ENCODE results near the gene MAP7D3.
"Not testable (repeated sequence)": the region's sequence is repeated elsewhere in the genome, so short reads cannot be mapped to it uniquely, and the experiment has no call there.

MAP7D3 gene

DNA sequence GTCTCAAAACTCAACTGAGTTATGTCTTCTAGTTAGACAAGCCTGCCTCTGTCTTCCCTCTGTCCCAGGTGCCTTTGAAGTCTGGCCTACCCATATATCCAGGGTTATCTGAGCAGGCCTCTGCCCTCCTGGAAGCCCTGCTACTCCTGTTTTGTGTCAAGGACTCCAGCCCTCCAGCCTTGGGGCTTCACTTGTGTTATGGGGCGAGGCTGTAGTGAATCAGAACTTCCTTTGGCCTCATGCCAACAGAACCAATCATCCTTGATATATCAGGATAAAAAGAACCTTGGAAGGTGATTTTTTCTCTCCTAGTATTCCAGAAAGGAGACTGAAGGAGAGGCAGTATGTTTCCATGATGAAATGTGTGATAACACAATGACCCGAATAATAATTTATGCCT, 40.6 kb upstream of the MAP7D3 start:
- no peak for ATAC-seq
- TF ChIP-seq ZNF8 (CRISPR knock-in tag; IDR thresholded peaks at IDR 0.05) (no peak), ISL1 (CRISPR knock-in tag; IDR thresholded peaks at IDR 0.05) (no peak), ZNF70 (CRISPR knock-in tag; IDR thresholded peaks at IDR 0.05) (no peak), GLIS3 (CRISPR knock-in tag; IDR thresholded peaks at IDR 0.05) (no peak), OSR1 (CRISPR knock-in tag; IDR thresholded peaks at IDR 0.05) (no peak), ARNTL (CRISPR knock-in tag; IDR thresholded peaks at IDR 0.05; ENCODE audit: borderline replicate concordance, low read depth) (no peak), CSDC2 (CRISPR knock-in tag; IDR thresholded peaks at IDR 0.05) (no peak), ZC3H10 (CRISPR knock-in tag; IDR thresholded peaks at IDR 0.05) (no peak), SNAI2 (CRISPR knock-in tag; IDR thresholded peaks at IDR 0.05) (no peak), TOX (CRISPR knock-in tag; IDR thresholded peaks at IDR 0.05; ENCODE audit: borderline replicate concordance) (no peak), BACH2 (CRISPR knock-in tag; IDR thresholded peaks at IDR 0.05; ENCODE audit: borderline replicate concordance) (no peak), PPARA (CRISPR knock-in tag; IDR thresholded peaks at IDR 0.05; ENCODE audit: borderline replicate concordance) (no peak), ESRRG (CRISPR knock-in tag; IDR thresholded peaks at IDR 0.05) (no peak), ZFP3 (CRISPR knock-in tag; IDR thresholded peaks at IDR 0.05) (no peak), ZNF565 (CRISPR knock-in tag; conservative IDR thresholded peaks at IDR 0.05; ENCODE audit: low read depth) (no peak)
- TF ChIP-seq, protein P1, sequence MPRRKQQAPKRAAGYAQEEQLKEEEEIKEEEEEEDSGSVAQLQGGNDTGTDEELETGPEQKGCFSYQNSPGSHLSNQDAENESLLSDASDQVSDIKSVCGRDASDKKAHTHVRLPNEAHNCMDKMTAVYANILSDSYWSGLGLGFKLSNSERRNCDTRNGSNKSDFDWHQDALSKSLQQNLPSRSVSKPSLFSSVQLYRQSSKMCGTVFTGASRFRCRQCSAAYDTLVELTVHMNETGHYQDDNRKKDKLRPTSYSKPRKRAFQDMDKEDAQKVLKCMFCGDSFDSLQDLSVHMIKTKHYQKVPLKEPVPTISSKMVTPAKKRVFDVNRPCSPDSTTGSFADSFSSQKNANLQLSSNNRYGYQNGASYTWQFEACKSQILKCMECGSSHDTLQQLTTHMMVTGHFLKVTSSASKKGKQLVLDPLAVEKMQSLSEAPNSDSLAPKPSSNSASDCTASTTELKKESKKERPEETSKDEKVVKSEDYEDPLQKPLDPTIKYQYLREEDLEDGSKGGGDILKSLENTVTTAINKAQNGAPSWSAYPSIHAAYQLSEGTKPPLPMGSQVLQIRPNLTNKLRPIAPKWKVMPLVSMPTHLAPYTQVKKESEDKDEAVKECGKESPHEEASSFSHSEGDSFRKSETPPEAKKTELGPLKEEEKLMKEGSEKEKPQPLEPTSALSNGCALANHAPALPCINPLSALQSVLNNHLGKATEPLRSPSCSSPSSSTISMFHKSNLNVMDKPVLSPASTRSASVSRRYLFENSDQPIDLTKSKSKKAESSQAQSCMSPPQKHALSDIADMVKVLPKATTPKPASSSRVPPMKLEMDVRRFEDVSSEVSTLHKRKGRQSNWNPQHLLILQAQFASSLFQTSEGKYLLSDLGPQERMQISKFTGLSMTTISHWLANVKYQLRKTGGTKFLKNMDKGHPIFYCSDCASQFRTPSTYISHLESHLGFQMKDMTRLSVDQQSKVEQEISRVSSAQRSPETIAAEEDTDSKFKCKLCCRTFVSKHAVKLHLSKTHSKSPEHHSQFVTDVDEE (CRISPR knock-in tag; IDR thresholded peaks at IDR 0.05), result no peak
- TF ChIP-seq, protein P2, sequence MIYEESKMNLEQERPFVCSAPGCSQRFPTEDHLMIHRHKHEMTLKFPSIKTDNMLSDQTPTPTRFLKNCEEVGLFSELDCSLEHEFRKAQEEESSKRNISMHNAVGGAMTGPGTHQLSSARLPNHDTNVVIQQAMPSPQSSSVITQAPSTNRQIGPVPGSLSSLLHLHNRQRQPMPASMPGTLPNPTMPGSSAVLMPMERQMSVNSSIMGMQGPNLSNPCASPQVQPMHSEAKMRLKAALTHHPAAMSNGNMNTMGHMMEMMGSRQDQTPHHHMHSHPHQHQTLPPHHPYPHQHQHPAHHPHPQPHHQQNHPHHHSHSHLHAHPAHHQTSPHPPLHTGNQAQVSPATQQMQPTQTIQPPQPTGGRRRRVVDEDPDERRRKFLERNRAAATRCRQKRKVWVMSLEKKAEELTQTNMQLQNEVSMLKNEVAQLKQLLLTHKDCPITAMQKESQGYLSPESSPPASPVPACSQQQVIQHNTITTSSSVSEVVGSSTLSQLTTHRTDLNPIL (CRISPR knock-in tag; IDR thresholded peaks at IDR 0.05; ENCODE audit: low read depth), result no peak
- TF ChIP-seq, protein P3, sequence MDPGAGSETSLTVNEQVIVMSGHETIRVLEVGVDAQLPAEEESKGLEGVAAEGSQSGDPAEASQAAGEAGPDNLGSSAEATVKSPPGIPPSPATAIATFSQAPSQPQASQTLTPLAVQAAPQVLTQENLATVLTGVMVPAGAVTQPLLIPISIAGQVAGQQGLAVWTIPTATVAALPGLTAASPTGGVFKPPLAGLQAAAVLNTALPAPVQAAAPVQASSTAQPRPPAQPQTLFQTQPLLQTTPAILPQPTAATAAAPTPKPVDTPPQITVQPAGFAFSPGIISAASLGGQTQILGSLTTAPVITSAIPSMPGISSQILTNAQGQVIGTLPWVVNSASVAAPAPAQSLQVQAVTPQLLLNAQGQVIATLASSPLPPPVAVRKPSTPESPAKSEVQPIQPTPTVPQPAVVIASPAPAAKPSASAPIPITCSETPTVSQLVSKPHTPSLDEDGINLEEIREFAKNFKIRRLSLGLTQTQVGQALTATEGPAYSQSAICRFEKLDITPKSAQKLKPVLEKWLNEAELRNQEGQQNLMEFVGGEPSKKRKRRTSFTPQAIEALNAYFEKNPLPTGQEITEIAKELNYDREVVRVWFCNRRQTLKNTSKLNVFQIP (CRISPR knock-in tag; IDR thresholded peaks at IDR 0.05; ENCODE audit: borderline replicate concordance, low read depth), result no peak

DNA sequence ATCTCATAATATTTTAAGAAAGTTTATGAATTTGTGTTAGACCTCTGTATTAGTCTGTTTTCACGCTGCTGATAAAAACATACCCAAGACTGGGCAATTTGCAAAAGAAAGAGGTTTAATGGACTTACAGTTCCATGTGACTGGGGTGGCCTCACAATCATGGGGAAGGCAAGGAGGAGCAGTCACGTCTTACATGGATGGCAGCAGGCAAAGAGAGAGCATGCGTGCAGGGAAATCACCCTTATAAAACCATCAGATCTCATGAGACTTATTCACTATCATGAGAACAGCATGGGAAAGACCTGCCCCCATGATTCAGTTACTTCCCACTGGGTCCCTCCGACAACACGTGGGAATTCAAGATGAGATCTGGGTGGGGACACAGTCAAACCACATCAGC, 35.2 kb upstream of the MAP7D3 start:
- not testable (repeated sequence) for ATAC-seq

DNA sequence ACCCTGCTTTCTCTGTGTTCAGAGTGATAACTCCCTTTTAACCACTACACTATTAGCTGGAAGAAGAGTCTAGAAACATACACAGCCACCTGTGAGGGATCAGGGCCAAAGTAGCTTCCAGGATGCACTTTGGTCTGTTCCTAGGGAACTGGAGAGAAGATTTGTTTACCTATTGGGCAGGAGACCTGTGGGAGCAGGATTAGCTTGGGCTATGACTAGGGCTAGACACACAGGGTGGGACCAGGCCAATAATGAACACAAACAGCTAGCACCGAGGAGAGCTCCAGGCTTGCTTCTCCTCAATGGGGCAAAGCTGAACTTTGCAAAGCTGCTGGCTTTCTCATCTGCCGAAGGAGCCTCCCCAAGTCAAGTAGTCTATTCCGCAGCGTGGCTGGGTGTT, 24.4 kb upstream of the MAP7D3 start:
- TF ChIP-seq TCF4 (CRISPR knock-in tag; IDR thresholded peaks at IDR 0.05; ENCODE audit: borderline replicate concordance), result no peak
- TF ChIP-seq ESRRG (CRISPR knock-in tag; IDR thresholded peaks at IDR 0.05), result no peak
- ATAC-seq, result no peak

DNA sequence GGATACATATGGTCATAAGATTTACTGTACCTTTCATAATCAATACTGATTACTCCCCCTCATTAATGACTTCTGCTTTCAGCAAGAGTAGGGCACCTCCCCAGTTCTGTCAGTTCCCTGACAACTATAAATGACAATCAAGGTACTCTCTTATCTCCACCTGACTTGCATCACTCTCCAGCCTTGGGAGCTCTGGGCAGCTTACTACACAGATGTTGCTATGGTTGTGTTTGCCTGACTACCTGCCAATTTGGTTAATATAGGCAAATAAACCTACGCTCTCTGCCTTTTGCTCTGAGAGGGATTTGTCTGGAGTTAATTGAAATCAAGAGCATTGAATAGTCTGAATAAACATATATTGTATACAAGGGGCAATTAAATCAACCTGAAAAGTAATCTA, 22.8 kb upstream of the MAP7D3 start:
- TF ChIP-seq PPARA (CRISPR knock-in tag; IDR thresholded peaks at IDR 0.05; ENCODE audit: borderline replicate concordance) (no peak), ZFP3 (CRISPR knock-in tag; IDR thresholded peaks at IDR 0.05) (no peak), BACH2 (CRISPR knock-in tag; IDR thresholded peaks at IDR 0.05; ENCODE audit: borderline replicate concordance) (no peak), ZNF70 (CRISPR knock-in tag; IDR thresholded peaks at IDR 0.05) (no peak), OSR1 (CRISPR knock-in tag; IDR thresholded peaks at IDR 0.05) (no peak), ZNF565 (CRISPR knock-in tag; conservative IDR thresholded peaks at IDR 0.05; ENCODE audit: low read depth) (no peak), ESRRG (CRISPR knock-in tag; IDR thresholded peaks at IDR 0.05) (no peak), SNAI2 (CRISPR knock-in tag; IDR thresholded peaks at IDR 0.05) (no peak)
- TF ChIP-seq, protein P4, sequence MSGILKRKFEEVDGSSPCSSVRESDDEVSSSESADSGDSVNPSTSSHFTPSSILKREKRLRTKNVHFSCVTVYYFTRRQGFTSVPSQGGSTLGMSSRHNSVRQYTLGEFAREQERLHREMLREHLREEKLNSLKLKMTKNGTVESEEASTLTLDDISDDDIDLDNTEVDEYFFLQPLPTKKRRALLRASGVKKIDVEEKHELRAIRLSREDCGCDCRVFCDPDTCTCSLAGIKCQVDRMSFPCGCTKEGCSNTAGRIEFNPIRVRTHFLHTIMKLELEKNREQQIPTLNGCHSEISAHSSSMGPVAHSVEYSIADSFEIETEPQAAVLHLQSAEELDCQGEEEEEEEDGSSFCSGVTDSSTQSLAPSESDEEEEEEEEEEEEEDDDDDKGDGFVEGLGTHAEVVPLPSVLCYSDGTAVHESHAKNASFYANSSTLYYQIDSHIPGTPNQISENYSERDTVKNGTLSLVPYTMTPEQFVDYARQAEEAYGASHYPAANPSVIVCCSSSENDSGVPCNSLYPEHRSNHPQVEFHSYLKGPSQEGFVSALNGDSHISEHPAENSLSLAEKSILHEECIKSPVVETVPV (CRISPR knock-in tag; IDR thresholded peaks at IDR 0.05), result no peak
- TF ChIP-seq, protein P5, sequence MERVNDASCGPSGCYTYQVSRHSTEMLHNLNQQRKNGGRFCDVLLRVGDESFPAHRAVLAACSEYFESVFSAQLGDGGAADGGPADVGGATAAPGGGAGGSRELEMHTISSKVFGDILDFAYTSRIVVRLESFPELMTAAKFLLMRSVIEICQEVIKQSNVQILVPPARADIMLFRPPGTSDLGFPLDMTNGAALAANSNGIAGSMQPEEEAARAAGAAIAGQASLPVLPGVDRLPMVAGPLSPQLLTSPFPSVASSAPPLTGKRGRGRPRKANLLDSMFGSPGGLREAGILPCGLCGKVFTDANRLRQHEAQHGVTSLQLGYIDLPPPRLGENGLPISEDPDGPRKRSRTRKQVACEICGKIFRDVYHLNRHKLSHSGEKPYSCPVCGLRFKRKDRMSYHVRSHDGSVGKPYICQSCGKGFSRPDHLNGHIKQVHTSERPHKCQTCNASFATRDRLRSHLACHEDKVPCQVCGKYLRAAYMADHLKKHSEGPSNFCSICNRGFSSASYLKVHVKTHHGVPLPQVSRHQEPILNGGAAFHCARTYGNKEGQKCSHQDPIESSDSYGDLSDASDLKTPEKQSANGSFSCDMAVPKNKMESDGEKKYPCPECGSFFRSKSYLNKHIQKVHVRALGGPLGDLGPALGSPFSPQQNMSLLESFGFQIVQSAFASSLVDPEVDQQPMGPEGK (CRISPR knock-in tag; IDR thresholded peaks at IDR 0.05; ENCODE audit: borderline replicate concordance), result no peak
- TF ChIP-seq, protein P1 (CRISPR knock-in tag; IDR thresholded peaks at IDR 0.05), result no peak
- TF ChIP-seq, protein P2 (CRISPR knock-in tag; IDR thresholded peaks at IDR 0.05; ENCODE audit: low read depth), result no peak
- ATAC-seq, result no peak

All from SK-N-SH treated with all-trans-retinoic acid at 6 μM for 48 hours (cell line).